HG03280 (cell line): ENCODE results near the gene TPM4.
A peak's percentile ranks its signal among the peaks of the same experiment; 100 is the strongest.
"Not testable (repeated sequence)": the region's sequence is repeated elsewhere in the genome, so short reads cannot be mapped to it uniquely, and the experiment has no call there.

ENCODE experiments used
- ATAC-seq: cut with Tn5 transposase; IDR thresholded peaks from one replicate; pipeline ENCODE4 v1.9.1; 2021; ENCODE audit warnings: mild to moderate bottlenecking, moderate library complexity; ENCODE audit not compliant: unreplicated experiment

TPM4 gene

GRCh38 chr19:16094360-16095070 lies 18.2 kb downstream of the TPM4 start:
- ATAC-seq: no peak

- ATAC-seq: no peak
Measured at GRCh38 chr19:16095071-16095571, 18.8 kb downstream of the TPM4 start.

GRCh38 chr19:16096280-16096855 lies 20.1 kb downstream of the TPM4 start:
- no peak for ATAC-seq

GRCh38 chr19:16098416-16098768 lies 22.1 kb downstream of the TPM4 start:
- ATAC-seq: no peak

GRCh38 chr19:16098821-16099220 lies 22.5 kb downstream of the TPM4 start:
- ATAC-seq: no peak

GRCh38 chr19:16099314-16099965 lies 23.1 kb downstream of the TPM4 start:
- not testable (repeated sequence) for ATAC-seq

GRCh38 chr19:16100524-16100923 lies 24.2 kb downstream of the TPM4 start:
- no peak for ATAC-seq

DNA sequence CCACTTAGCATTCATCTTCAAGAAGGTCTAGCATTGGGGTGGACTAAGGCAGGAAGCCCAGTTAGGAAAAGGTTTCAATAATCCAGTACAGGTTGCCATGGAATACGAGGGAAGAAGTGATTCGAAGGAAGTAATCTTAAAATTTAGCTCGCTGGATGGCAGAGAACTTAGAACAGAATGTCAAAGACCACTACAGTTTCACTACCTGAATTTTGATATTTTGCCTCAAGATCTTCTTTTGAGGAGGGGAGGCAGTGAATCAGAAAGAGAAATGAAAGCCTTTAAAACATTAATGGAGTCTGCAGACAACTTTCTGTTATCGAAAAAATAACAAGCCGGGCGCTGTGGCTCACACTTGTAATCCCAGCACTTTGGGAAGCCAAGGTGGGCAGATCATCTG lies 28.4 kb downstream of the TPM4 start:
- no peak for ATAC-seq

- no peak for ATAC-seq
Measured at GRCh38 chr19:16106121-16106520, 29.8 kb downstream of the TPM4 start.

- ATAC-seq: peak; percentile 89
Measured at GRCh38 chr19:16111160-16111908, 35.0 kb downstream of the TPM4 start, which contains the start of gene RAB8A. Gene RAB8A (plus strand): TSS chr19:16111889. CDS start chr19:16111902, 13 bp downstream.

GRCh38 chr19:16111909-16112752 lies 35.8 kb downstream of the TPM4 start:
- ATAC-seq: no peak

GRCh38 chr19:16112778-16113177 lies 36.5 kb downstream of the TPM4 start:
- ATAC-seq: no peak

DNA sequence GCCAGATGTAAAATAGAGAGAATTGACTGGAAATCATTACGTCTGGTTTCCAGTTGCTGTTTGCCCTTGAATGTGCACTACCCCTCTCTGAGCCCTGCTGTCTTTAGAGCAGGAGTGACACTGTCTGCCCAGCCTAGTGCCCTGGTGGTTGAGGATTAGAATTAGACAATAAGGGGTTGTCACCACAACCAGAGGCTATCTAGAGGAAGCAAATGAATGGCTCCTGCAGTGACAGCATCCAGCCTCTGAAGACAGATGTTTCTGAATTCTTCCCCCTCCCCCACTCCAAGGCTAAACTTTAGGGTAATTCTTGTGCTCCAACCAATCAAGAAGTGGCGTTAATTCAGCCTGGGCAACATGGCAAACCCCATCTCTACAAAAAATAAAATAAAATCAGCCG lies 37.4 kb downstream of the TPM4 start:
- ATAC-seq: no peak

DNA sequence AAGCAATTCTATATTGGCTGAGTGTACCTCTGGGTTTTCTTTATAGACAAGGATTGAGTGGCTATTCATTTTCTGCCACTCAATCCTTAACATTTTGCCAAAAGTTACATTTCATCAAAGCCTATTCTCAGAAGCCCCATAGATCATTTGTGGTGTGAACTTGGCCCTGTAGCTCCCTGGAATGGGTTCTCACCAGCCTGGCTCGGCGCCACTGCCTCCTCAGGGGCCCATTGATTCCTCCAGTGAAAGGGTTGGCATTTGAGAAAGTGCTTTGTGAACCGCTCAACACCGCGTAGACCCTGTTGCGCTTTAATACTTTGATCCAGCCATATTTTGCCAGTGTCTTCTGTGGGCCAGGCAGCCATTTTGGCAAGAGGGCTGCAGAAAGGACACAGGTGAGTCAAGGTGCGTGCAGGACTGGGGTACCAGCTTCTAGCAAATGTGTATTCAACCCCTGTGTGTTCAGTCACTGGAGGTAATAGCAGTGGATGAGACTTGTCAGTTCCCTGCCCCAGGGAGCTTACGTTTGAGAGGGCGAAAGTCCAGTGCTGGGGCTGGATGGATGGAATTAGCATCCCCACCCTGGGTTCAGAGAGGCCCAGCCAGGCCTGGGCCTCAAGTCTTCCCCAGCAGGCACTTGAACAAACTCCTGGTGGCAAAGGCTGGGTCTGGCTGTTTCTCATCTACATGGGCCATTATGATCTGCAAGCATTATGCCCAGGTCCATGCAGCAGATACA lies 39.2 kb downstream of the TPM4 start:
- no peak for ATAC-seq

DNA sequence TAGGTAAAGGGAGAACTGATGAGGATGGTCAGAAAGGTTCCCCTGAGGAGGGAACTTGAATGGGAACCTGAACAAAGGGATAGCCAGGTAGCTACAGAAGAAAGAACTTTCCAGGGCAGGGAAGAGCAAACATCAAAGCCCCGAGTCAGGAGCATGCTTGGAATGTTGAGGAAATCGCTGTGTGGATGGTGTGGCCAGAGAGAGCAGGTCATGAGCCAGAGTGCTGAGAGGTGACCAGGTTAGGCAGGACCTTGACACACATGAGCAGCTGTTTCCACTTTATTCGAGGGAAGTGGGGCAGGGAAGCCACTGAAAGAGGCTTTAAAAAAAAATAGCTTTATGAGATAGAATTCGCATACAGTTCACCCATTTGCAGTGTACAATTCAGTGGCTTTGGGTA lies 39.8 kb downstream of the TPM4 start:
- ATAC-seq: no peak

- ATAC-seq: no peak
Measured at GRCh38 chr19:16117594-16118033, 41.3 kb downstream of the TPM4 start.

GRCh38 chr19:16118489-16119033 lies 42.3 kb downstream of the TPM4 start:
- ATAC-seq: peak; percentile 76

DNA sequence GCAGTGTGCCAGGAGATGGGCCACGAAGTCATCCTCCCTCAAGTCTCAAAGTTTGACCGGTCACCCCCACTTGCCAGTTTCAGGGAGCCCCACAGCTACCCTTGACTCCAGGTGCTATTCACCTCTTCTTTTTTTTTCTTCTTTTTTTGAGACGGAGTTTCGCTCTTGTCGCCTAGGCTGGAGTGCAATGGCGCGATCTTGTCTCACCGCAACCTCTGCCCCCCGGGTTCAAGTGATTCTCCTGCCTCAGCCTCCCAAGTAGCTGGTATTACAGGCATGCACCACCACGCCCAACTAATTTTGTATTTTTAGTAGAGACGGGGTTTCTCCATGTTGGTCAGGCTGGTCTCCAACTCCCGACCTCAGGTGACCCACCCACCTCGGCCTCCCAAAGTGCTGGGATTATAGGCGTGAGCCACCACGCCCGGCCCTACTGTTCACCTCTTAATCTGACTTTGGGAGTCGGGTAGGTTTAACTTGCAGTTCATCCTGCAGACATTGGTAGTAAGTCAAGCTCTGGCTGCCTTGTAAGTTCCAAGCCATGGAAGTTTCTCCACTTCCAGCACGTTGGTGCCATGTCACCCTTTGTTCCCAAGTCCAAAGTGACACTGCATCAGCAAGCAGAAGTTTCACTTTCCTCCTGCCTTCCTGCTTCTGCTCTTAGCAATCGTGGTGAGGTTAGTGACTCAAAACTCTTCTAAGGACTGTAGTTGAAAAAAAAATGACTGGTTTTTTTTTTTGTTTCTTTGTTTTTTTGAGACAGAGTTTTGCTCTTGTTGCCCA lies 43.0 kb downstream of the TPM4 start:
- not testable (repeated sequence) for ATAC-seq

DNA sequence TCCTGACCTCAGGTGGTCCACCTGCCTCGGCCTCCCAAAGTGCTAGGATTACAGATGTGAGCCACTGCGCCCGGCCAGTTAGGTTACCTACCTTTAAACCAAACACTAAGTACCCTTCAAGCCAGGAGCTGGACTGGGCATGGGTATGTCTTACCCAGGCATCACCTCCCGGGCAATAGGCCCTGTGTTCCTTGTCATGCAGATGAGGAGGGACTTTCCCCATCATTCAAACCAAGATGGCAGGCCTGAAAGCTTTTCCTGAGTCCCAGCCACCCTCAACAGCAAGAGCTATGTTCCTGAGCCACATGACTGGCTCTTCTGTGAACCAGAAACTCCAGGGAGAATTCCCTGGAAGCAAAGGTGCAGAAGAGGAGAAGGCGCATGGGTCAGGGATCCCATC lies 44.8 kb downstream of the TPM4 start:
- ATAC-seq: no peak
